Right lobe of liver (tissue), 6 donors: Measurements from ENCODE around the gene BTAF1. TPM values are rescaled to one million over a fixed set of nuclear protein-coding genes. Genes with fewer than 3 reads are reported as not detected.
"Not testable (repeated sequence)": the region's sequence is repeated elsewhere in the genome, so short reads cannot be mapped to it uniquely, and the experiment has no call there.

Source experiments
- ATAC-seq, 4 donors: fragments of 200-7000 bp; cut with Tn5 transposase; one replicate each; pipeline ENCODE4 v1.9.1; 2020; ENCODE audit warnings: mild to moderate bottlenecking in 4 of 4, moderate library complexity in 4 of 4
- DNase-seq, 3 donors: peaks; one replicate each; pipeline ENCODE4 v3.0.0-alpha.2; 2020
- H3K27ac ChIP-seq, 3 donors: fragments of 200-600 bp; one replicate each; pipeline ENCODE4 v1.8.0; 2022
- H3K27me3 ChIP-seq, 2 donors: fragments of 200-600 bp; one replicate each; pipeline ENCODE4 v1.8.0; 2022
- H3K36me3 ChIP-seq, 4 donors: fragments of 200-600 bp; sonication (generic) in 1 of 4; one replicate each; pipeline versions ENCODE4 v1.5.1 to v1.8.0; 2017 to 2022; ENCODE audit warnings: control low read depth in 1 of 4
- H3K4me1 ChIP-seq, 4 donors: fragments of 200-600 bp; sonication (generic) in 1 of 4; one replicate each; pipeline versions ENCODE4 v1.5.1 to v1.8.0; 2017 to 2022; ENCODE audit warnings: control low read depth in 1 of 4
- H3K4me3 ChIP-seq, 3 donors: fragments of 200-600 bp; one replicate each; pipeline ENCODE4 v1.8.0; 2022
- H3K9me3 ChIP-seq, 4 donors: fragments of 200-600 bp; sonication (generic) in 1 of 4; one replicate each; pipeline versions ENCODE4 v1.5.1 to v1.8.0; 2017 to 2022; ENCODE audit warnings: control low read depth in 1 of 4
- POLR2A ChIP-seq: fragments of 450-650 bp; IDR thresholded peaks from one replicate; pipeline ENCODE4 v1.6.1; 2017; ENCODE audit warnings: antibody characterized with exemption, mild to moderate bottlenecking
- WGBS: methylation state at CpG from one replicate; pipeline ENCODE4 v1.1.6; 2018; ENCODE audit warnings: low coverage, low lambda C conversion rate; ENCODE audit not compliant: insufficient coverage; ENCODE audit errors: missing lambda C conversion rate; 5-methylcytosine and 5-hydroxymethylcytosine counted together
- intact Hi-C, 2 donors: fragments of 100-400 bp; cut with DNase I; formaldehyde crosslinking; loops; one replicate each; pipeline versions ENCODE4 v1.11.2 to v1.14.1; 2022
- total RNA-seq, 6 experiments: library from RNA; depleted of rRNA in 2 of 6; stranded (reverse); fragments of >200 nt in 2 of 6; fragmentation: NEBNext Ultra II Directional in 3 of 6; extraction: Animal tissue kit (Norgen Biotek cat#: 25700) in 3 of 6; gene quantifications; one replicate each; pipeline versions ENCODE4 v1.1.0 to v1.2.4, GENCODE V29; 2016 to 2023
- TF ChIP-seq, protein P1 (sequence below), 4 donors: fragments of 200-600 bp in 3 of 4; fragments of 450-650 bp in 1 of 4; IDR thresholded peaks; one replicate each; pipeline versions ENCODE4 v1.5.1 to v1.8.0; 2016 to 2022; ENCODE audit warnings: antibody characterized with exemption in 4 of 4, mild to moderate bottlenecking in 2 of 4
- donor health status: DM: no; HTN: yes; CAD: no.
- donor health status: DM: no; HTN: no; CAD: no.
- donor health status: DM: no; HTN: no; CAD: no.
- donor health status: DM: no; HTN: yes; CAD: no.
- donor health status: DM: no; HTN: yes; CAD: no.

The BTAF1 gene
- total RNA-seq, 6 experiments from 2014 or later, result 13.4 to 20.3 (median 17.4) TPM

DNA sequence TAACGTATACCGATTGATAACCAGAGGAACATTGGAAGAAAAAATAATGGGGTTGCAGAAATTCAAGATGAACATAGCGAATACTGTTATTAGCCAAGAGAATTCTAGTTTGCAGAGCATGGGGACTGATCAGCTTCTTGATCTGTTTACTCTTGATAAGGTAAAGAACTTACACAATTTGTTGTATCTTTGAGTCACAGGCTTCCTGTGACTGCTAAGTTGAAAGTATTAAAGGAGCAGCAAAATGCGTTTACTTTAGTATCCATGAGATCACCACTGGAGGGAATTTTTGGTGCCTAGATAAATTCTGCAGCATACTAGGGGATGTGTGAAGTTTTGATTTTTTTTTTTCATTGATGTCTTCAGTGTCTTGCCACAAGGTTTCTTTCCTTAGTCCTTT, 103.6 kb downstream of the BTAF1 start:
- no peaks in the 10 kb centered on the region for H3K4me1 ChIP-seq
- peak in 1 of 4 donors; percentile 90 for ATAC-seq
- TF ChIP-seq, protein P1, sequence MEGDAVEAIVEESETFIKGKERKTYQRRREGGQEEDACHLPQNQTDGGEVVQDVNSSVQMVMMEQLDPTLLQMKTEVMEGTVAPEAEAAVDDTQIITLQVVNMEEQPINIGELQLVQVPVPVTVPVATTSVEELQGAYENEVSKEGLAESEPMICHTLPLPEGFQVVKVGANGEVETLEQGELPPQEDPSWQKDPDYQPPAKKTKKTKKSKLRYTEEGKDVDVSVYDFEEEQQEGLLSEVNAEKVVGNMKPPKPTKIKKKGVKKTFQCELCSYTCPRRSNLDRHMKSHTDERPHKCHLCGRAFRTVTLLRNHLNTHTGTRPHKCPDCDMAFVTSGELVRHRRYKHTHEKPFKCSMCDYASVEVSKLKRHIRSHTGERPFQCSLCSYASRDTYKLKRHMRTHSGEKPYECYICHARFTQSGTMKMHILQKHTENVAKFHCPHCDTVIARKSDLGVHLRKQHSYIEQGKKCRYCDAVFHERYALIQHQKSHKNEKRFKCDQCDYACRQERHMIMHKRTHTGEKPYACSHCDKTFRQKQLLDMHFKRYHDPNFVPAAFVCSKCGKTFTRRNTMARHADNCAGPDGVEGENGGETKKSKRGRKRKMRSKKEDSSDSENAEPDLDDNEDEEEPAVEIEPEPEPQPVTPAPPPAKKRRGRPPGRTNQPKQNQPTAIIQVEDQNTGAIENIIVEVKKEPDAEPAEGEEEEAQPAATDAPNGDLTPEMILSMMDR (IDR thresholded peaks at IDR 0.05), result no peak
- no peak for TF ChIP-seq POLR2A
- no peaks in the 10 kb centered on the region for H3K9me3 ChIP-seq
- WGBS, result 81% methylated on average over 4 of the region's 4 CpGs
- H3K36me3 ChIP-seq, result peaks cover 0 to 65% (median 21%) of the 10 kb centered on the region in 4 donors
- no peak overlapping the region for H3K4me3 ChIP-seq
- H3K27me3 ChIP-seq, result no peaks in the 10 kb centered on the region
- no peak for DNase-seq
- intact Hi-C loops, result no loop called here
- H3K27ac ChIP-seq, result no peak overlapping the region

DNA sequence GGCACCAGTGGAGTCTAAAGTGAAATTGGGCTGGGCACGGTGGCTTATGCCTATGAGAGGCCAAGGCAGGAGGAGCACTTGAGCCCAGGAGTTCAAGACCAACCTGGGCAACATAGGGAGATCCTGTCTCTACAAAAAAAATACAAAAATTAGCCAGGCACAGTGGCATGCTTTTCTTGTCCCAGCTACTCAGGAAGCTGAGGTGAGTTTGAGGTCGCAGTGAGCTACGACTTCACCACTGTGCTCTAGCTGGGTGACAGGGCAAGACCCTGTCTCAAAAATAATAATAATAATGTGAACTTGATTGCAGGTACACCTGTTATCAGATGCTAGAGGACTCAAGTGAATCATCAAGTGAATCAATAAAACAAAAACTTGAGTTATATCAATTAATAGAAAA, 108.0 kb downstream of the BTAF1 start:
- H3K36me3 ChIP-seq, result peaks cover 0 to 46% (median 17%) of the 10 kb centered on the region in 4 donors
- TF ChIP-seq, protein P1 (IDR thresholded peaks at IDR 0.05), result no peak
- TF ChIP-seq POLR2A, result no peak
- ATAC-seq (no peak), DNase-seq (no peak)
- no peaks in the 10 kb centered on the region for H3K4me1 ChIP-seq
- intact Hi-C loops, result no loop called here
- no peaks in the 10 kb centered on the region for H3K9me3 ChIP-seq
- H3K27ac ChIP-seq, result no peak overlapping the region
- no peak overlapping the region for H3K4me3 ChIP-seq
- WGBS, result 100% methylated on average over 1 of the region's 3 CpGs
- no peaks in the 10 kb centered on the region for H3K27me3 ChIP-seq

DNA sequence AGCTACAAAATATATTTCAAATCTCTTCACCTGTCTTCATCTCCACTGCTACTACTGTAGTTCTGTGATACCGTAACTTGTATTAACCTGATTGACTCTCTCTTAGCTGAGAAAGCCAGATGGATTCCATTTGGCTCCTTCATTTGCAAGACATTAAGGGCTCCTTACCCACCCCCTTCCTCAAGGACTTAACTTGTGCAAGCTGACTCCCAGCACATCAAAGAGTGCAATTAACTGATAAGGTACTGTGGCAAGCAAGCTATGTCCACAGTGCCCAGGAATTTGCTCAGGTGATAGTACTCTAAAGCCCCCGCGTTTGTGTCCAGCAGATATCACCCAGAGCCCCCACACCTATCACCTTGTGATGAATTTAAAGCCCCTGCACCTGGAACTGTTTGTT, 109.5 kb downstream of the BTAF1 start:
- intact Hi-C loops, DNase-seq, H3K9me3 ChIP-seq, H3K4me3 ChIP-seq, H3K4me1 ChIP-seq, H3K27me3 ChIP-seq, H3K27ac ChIP-seq, ATAC-seq: not testable (repeated sequence)
- H3K36me3 ChIP-seq, result peaks cover 0 to 32% (median 13%) of the 10 kb centered on the region in 4 donors
- WGBS, result 76% methylated on average over 3 of the region's 3 CpGs

DNA sequence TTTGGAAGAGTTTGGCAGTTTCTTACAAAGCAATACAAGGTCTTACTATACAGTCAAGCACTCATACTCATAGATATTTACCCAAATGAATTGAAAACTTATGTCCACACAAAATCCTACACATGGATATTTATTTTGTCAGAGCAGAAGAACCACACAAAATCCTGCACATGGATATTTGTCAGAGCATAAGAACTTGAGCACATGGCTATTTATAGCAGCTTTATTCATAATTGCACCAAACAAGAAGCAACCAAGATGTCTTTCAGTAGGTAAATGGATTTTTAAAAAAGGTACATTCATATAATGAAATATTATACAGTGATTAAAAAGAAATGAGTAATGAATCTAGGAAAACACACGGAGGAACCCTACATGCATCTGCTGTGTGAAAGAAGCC, 115.4 kb downstream of the BTAF1 start:
- H3K4me3 ChIP-seq, result no peak overlapping the region
- H3K27me3 ChIP-seq, result no peaks in the 10 kb centered on the region
- TF ChIP-seq, protein P1 (IDR thresholded peaks at IDR 0.05), result no peak
- no peak for TF ChIP-seq POLR2A
- H3K36me3 ChIP-seq, result no peaks in the 10 kb centered on the region
- intact Hi-C loops, result no loop called here
- ATAC-seq (no peak), DNase-seq (no peak)
- no peak overlapping the region for H3K27ac ChIP-seq
- no peaks in the 10 kb centered on the region for H3K9me3 ChIP-seq
- WGBS, result 83% methylated on average over 1 of the region's 1 CpG
- H3K4me1 ChIP-seq, result no peaks in the 10 kb centered on the region

DNA sequence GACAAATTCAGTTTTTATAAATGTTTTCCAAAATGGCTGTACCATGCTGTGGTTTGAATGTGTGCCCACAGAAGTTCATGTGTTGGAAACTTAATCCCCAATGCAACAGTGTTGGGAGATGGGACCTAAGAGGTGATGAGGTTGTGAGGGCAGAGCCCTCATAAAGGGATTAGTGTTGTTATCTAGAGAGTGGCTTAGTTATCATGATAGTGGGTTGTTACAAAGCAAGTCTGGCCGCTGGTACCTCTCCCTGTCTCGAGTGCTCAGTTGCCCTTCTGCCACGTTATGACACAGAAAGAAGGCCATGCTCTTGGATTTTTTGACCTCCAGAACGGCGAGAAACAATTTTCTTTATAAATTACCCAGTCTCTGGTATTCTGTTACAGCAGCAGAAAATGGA, 119.0 kb downstream of the BTAF1 start:
- 79% methylated on average over 5 of the region's 5 CpGs for WGBS
- no peak overlapping the region for H3K4me3 ChIP-seq

More for the DNA sequence above, 119.0 kb downstream of the BTAF1 start:
- ATAC-seq (no peak), DNase-seq (no peak)
- H3K9me3 ChIP-seq, result no peaks in the 10 kb centered on the region
- intact Hi-C loops, result no loop called here
- TF ChIP-seq POLR2A, result no peak
- TF ChIP-seq, protein P1 (IDR thresholded peaks at IDR 0.05), result no peak
- no peaks in the 10 kb centered on the region for H3K36me3 ChIP-seq
- peaks cover 0 to 5% (median 0%) of the 10 kb centered on the region in 4 donors for H3K4me1 ChIP-seq
- no peak overlapping the region for H3K27ac ChIP-seq
- no peaks in the 10 kb centered on the region for H3K27me3 ChIP-seq
